ENCODE measurements around the gene PYGB. TPM values are rescaled to one million over a fixed set of nuclear protein-coding genes. Genes with fewer than 3 reads are reported as not detected.

The PYGB gene
- total RNA-seq, 1 donor = 203 TPM

GRCh38 chr20:25274481-25274880 lies 26.6 kb downstream of the PYGB start:
- no peak overlapping the region for H3K4me3 ChIP-seq (ENCODE audit: low read depth, low read length)
- DNase-seq (ENCODE audit: low read depth) = no peak
- TF ChIP-seq CTCF (IDR thresholded peaks at IDR 0.05; ENCODE audit: insufficient read depth, low read length) = no peak

- no peak for TF ChIP-seq CTCF (IDR thresholded peaks at IDR 0.05; ENCODE audit: insufficient read depth, low read length)
- no peak for DNase-seq (ENCODE audit: low read depth)
- H3K4me3 ChIP-seq (ENCODE audit: low read depth, low read length) = no peak overlapping the region
These were observed 27.3 kb downstream of the PYGB start for GRCh38 chr20:25274891-25275812.

- TF ChIP-seq CTCF (IDR thresholded peaks at IDR 0.05; ENCODE audit: insufficient read depth, low read length) = no peak
- no peak for DNase-seq (ENCODE audit: low read depth)
These were observed 28.1 kb downstream of the PYGB start for GRCh38 chr20:25275813-25276532.

GRCh38 chr20:25276533-25277050 lies 28.7 kb downstream of the PYGB start:
- TF ChIP-seq CTCF (IDR thresholded peaks at IDR 0.05; ENCODE audit: insufficient read depth, low read length) = no peak
- H3K4me3 ChIP-seq (ENCODE audit: low read depth, low read length) = no peak overlapping the region
- no peak for DNase-seq (ENCODE audit: low read depth)

More at GRCh38 chr20:25275813-25276532, 28.1 kb downstream of the PYGB start:
- no peak overlapping the region for H3K4me3 ChIP-seq (ENCODE audit: low read depth, low read length)

- TF ChIP-seq CTCF (IDR thresholded peaks at IDR 0.05; ENCODE audit: insufficient read depth, low read length) = no peak
- H3K4me3 ChIP-seq (ENCODE audit: low read depth, low read length) = no peak overlapping the region
- DNase-seq (ENCODE audit: low read depth) = no peak
These were observed 29.3 kb downstream of the PYGB start for GRCh38 chr20:25277051-25277801.

GRCh38 chr20:25277941-25278521 lies 30.1 kb downstream of the PYGB start:
- H3K4me3 ChIP-seq (ENCODE audit: low read depth, low read length) = no peak overlapping the region
- DNase-seq (ENCODE audit: low read depth) = no peak
- no peak for TF ChIP-seq CTCF (IDR thresholded peaks at IDR 0.05; ENCODE audit: insufficient read depth, low read length)
